H1 (cell line): Measurements from ENCODE around the gene MMP24. TPM values are rescaled to one million over a fixed set of nuclear protein-coding genes. Genes with fewer than 3 reads are reported as not detected.

Experiments used
- CTCF ChIA-PET: fragments of 300-600 bp; sonication (Branson Sonifier 250); formaldehyde crosslinking; loops from one replicate; lab custom pipeline; 2021; ENCODE audit not compliant: partially characterized antibody; lab: Charles Lee
- POLR2A ChIA-PET: fragments of 300-600 bp; sonication (Branson Sonifier 250); formaldehyde crosslinking; loops from one replicate; lab custom pipeline; 2021; ENCODE audit warnings: inconsistent platforms; ENCODE audit not compliant: partially characterized antibody; lab: Charles Lee
- DNase-seq, 2 experiments: peaks; one replicate each; pipeline versions ENCODE4 v3.0.0 to v3.0.0-alpha.2; 2010 to 2022; ENCODE audit warnings: low spot score in 2 of 2, low read depth in 1 of 2, mixed read lengths in 1 of 2
- FAIRE-seq: peaks from 2 replicates; lab custom pipeline; 2011; peaks lifted over from hg19 to GRCh38; lab: Jason Lieb, UNC
- H2AFZ ChIP-seq: 2 replicates; pipeline ENCODE4 v1.8.1; 2012; ENCODE audit warnings: low read length, inconsistent platforms
- H2AK5ac ChIP-seq: 2 replicates; pipeline ENCODE4 v1.6.1; 2013; ENCODE audit warnings: low read depth, low read length
- H2BK120ac ChIP-seq: replicated peaks from 2 replicates; pipeline ENCODE3; 2013; ENCODE audit warnings: low read depth, low read length, inconsistent platforms
- H2BK12ac ChIP-seq: 2 replicates; pipeline ENCODE4 v1.6.1; 2013; ENCODE audit warnings: low read depth, low read length
- H2BK15ac ChIP-seq: 2 replicates; pipeline ENCODE4 v1.6.1; 2013; ENCODE audit warnings: low read length
- H2BK20ac ChIP-seq: 2 replicates; pipeline ENCODE4 v1.6.1; 2013; ENCODE audit warnings: low read length
- H2BK5ac ChIP-seq: 2 replicates; pipeline ENCODE4 v1.6.1; 2013; ENCODE audit warnings: low read depth, low read length
- H3K14ac ChIP-seq: 2 replicates; pipeline ENCODE4 v1.6.1; 2013; ENCODE audit warnings: inconsistent platforms; ENCODE audit not compliant: insufficient read length
- H3K18ac ChIP-seq: 2 replicates; pipeline ENCODE4 v1.6.1; 2013; ENCODE audit warnings: low read length; ENCODE audit errors: extremely low read depth
- H3K23ac ChIP-seq: 2 replicates; pipeline ENCODE4 v1.6.1; 2013; ENCODE audit warnings: inconsistent platforms; ENCODE audit not compliant: insufficient read length
- H3K23me2 ChIP-seq: 2 replicates; pipeline ENCODE4 v1.6.1; 2013; ENCODE audit warnings: low read depth, low read length
- H3K27ac ChIP-seq: 2 replicates; pipeline ENCODE4 v1.6.1; 2011; ENCODE audit warnings: low read depth, low read length, inconsistent platforms
- H3K27me3 ChIP-seq, 4 experiments: replicated peaks in 1 of 4; 1 replicate in 1 of 4; 2 replicates in 3 of 4; pipeline versions ENCODE4 v1.6.1 to v1.8.1; 2011 to 2013; ENCODE audit warnings: low read length in 3 of 4, mild to moderate bottlenecking in 3 of 4, inconsistent platforms in 2 of 4, mixed read lengths in 2 of 4, moderate library complexity in 1 of 4; ENCODE audit not compliant: control insufficient read depth in 3 of 4, insufficient read depth in 3 of 4; ENCODE audit errors: extremely low read depth in 1 of 4
- H3K36me3 ChIP-seq, 4 experiments: 2 replicates each; pipeline versions ENCODE4 v1.6.1 to v1.8.1; 2011 to 2013; ENCODE audit warnings: mild to moderate bottlenecking in 4 of 4, low read length in 3 of 4, moderate library complexity in 2 of 4, control low read depth in 1 of 4, inconsistent platforms in 1 of 4; ENCODE audit not compliant: insufficient read depth in 4 of 4, control insufficient read depth in 2 of 4
- H3K4ac ChIP-seq: replicated peaks from 2 replicates; pipeline ENCODE3; 2013; ENCODE audit warnings: low read length, low read depth, mixed read lengths, inconsistent platforms; ENCODE audit not compliant: insufficient read length
- H3K4me1 ChIP-seq, 4 experiments: replicated peaks in 1 of 4; 1 replicate in 1 of 4; 2 replicates in 3 of 4; pipeline versions ENCODE4 v1.6.1 to v1.8.1; 2011 to 2013; ENCODE audit warnings: low read length in 3 of 4, inconsistent platforms in 2 of 4, mixed read lengths in 1 of 4; ENCODE audit not compliant: insufficient read depth in 4 of 4, control insufficient read depth in 3 of 4
- H3K4me2 ChIP-seq, 2 experiments: 2 replicates each; pipeline versions ENCODE4 v1.6.1 to v1.8.1; 2011 to 2013; ENCODE audit warnings: low read depth in 2 of 2, low read length in 2 of 2, control low read depth in 1 of 2, inconsistent platforms in 1 of 2, mild to moderate bottlenecking in 1 of 2; ENCODE audit not compliant: insufficient read depth in 1 of 2
- H3K4me3 ChIP-seq, 4 experiments: fragments of 200-600, 300-600 bp in 1 of 4; sonication (generic), shearing (Covaris generic), sonication (Bioruptor Twin) in 1 of 4; 2 replicates each; pipeline versions ENCODE4 v1.5.1 to v1.8.1; 2011 to 2016; ENCODE audit warnings: low read length in 4 of 4, low read depth in 3 of 4, control low read depth in 2 of 4, inconsistent platforms in 2 of 4, mild to moderate bottlenecking in 2 of 4, mixed read lengths in 1 of 4, moderate library complexity in 1 of 4; ENCODE audit not compliant: insufficient read depth in 2 of 4; ENCODE audit errors: extremely low read depth in 1 of 4
- H3K56ac ChIP-seq: replicated peaks from 2 replicates; pipeline ENCODE3; 2013; ENCODE audit warnings: low read depth, mild to moderate bottlenecking, mixed read lengths, low read length, inconsistent platforms; ENCODE audit not compliant: insufficient read length
- H3K79me1 ChIP-seq: 2 replicates; pipeline ENCODE4 v1.6.1; 2013; ENCODE audit warnings: low read depth, low read length, control low read depth
- H3K79me2 ChIP-seq, 2 experiments: 2 replicates each; pipeline versions ENCODE4 v1.6.1 to v1.8.1; 2012 to 2013; ENCODE audit warnings: low read length in 2 of 2, mild to moderate bottlenecking in 2 of 2, inconsistent platforms in 1 of 2; ENCODE audit not compliant: insufficient read depth in 2 of 2, control insufficient read depth in 1 of 2
- H3K9ac ChIP-seq, 4 experiments: replicated peaks in 1 of 4; 1 replicate in 1 of 4; 2 replicates in 3 of 4; pipeline versions ENCODE4 v1.6.1 to v1.8.1; 2011 to 2013; ENCODE audit warnings: low read depth in 3 of 4, low read length in 3 of 4, control low read depth in 2 of 4, mild to moderate bottlenecking in 2 of 4, moderate library complexity in 2 of 4, inconsistent platforms in 1 of 4; ENCODE audit errors: extremely low read depth in 1 of 4
- H3K9me3 ChIP-seq, 2 experiments: 2 replicates each; pipeline versions ENCODE4 v1.6.1 to v1.8.1; 2012 to 2013; ENCODE audit warnings: mild to moderate bottlenecking in 2 of 2, moderate library complexity in 2 of 2, control low read depth in 1 of 2, inconsistent platforms in 1 of 2, low read depth in 1 of 2, low read length in 1 of 2, mixed read lengths in 1 of 2; ENCODE audit not compliant: insufficient read depth in 2 of 2
- H4K20me1 ChIP-seq, 2 experiments: replicated peaks in 1 of 2; 2 replicates each; pipeline versions ENCODE3 to v1.8.1; 2011 to 2013; ENCODE audit warnings: inconsistent platforms in 2 of 2, low read length in 2 of 2, mild to moderate bottlenecking in 1 of 2; ENCODE audit not compliant: insufficient read depth in 2 of 2, control insufficient read depth in 1 of 2
- H4K5ac ChIP-seq: 2 replicates; pipeline ENCODE4 v1.6.1; 2013; ENCODE audit warnings: low read length, low read depth, mixed read lengths, inconsistent platforms; ENCODE audit not compliant: insufficient read length
- H4K8ac ChIP-seq: 2 replicates; pipeline ENCODE4 v1.8.0; 2013; ENCODE audit warnings: mild to moderate bottlenecking, moderate library complexity, low read length, inconsistent platforms; ENCODE audit not compliant: insufficient read depth; ENCODE audit errors: extremely low read depth
- H4K91ac ChIP-seq: replicated peaks from 2 replicates; pipeline ENCODE3; 2013; ENCODE audit warnings: low read length, mixed read lengths, inconsistent platforms; ENCODE audit not compliant: insufficient read length
- CHD1 ChIP-seq: IDR thresholded peaks from 2 replicates; pipeline ENCODE4 v1.6.1; 2012; ENCODE audit warnings: low read depth, low read length, improper control_type of control experiment
- CTCF ChIP-seq, 3 experiments: IDR thresholded peaks; 1 replicate in 2 of 3; 2 replicates in 1 of 3; pipeline versions ENCODE4 v1.5.1 to v1.6.1; 2011; ENCODE audit warnings: low read length in 3 of 3, mild to moderate bottlenecking in 3 of 3, inconsistent platforms in 2 of 3, low read depth in 1 of 3, moderate library complexity in 1 of 3; ENCODE audit not compliant: insufficient read depth in 1 of 3; ENCODE audit errors: control extremely low read depth in 1 of 3
- GTF2F1 ChIP-seq: IDR thresholded peaks from 2 replicates; pipeline ENCODE4 v1.6.1; 2012; ENCODE audit warnings: low read depth, low read length, improper control_type of control experiment, borderline replicate concordance
- HDAC6 ChIP-seq: IDR thresholded peaks from one replicate; pipeline ENCODE4 v1.7.1; 2012; ENCODE audit warnings: low read depth, mild to moderate bottlenecking, inconsistent platforms, low read length, moderate library complexity
- KDM1A ChIP-seq: fragments of 200-600, 300-600 bp; sonication (generic); IDR thresholded peaks from 2 replicates; pipeline ENCODE4 v1.7.1; 2016; ENCODE audit warnings: mild to moderate bottlenecking, low read length, borderline replicate concordance
- MAX ChIP-seq: IDR thresholded peaks from 2 replicates; pipeline ENCODE4 v1.6.1; 2012; ENCODE audit warnings: inconsistent platforms
- TBP ChIP-seq: IDR thresholded peaks from 2 replicates; pipeline ENCODE4 v1.6.1; 2011; ENCODE audit warnings: low read depth, low read length, improper control_type of control experiment
- WGBS, 2 experiments: shearing (Covaris generic) in 1 of 2; methylation state at CpG; one replicate each; pipeline versions ENCODE4 v1.1.6 to v1.1.7; 2013 to 2015; ENCODE audit warnings: low lambda C conversion rate in 2 of 2, mixed read lengths in 2 of 2, inconsistent platforms in 1 of 2, low coverage in 1 of 2, missing lambda C conversion rate in 1 of 2; ENCODE audit not compliant: insufficient replicate concordance in 2 of 2, insufficient coverage in 1 of 2, insufficient read length in 1 of 2; ENCODE audit errors: extremely low coverage in 1 of 2, missing lambda C conversion rate in 1 of 2; 5-methylcytosine and 5-hydroxymethylcytosine counted together
- polyA plus RNA-seq, 7 experiments: library from polyadenylated mRNA; depleted of rRNA in 3 of 7; stranded (reverse) in 5 of 7; unstranded in 2 of 7; fragments of >200 nt in 5 of 7; fragments of 200-250 nt in 2 of 7; gene quantifications; 1 replicate in 5 of 7; 2 replicates in 1 of 7; 4 replicates in 1 of 7; pipeline versions ENCODE4 v1.2.1 to v1.2.3, GENCODE V29; 2011 to 2013; ENCODE audit warnings: missing spikeins in 2 of 7, mixed read lengths in 2 of 7
- total RNA-seq: library from RNA; stranded (reverse); fragmentation: NEBNext Ultra II Directional; extraction: Animal tissue kit (Norgen Biotek cat#: 25700); gene quantifications from 2 replicates; pipeline ENCODE4 v1.2.1, GENCODE V29; 2021
- TF ChIP-seq, protein P1 (sequence below): IDR thresholded peaks from 2 replicates; pipeline ENCODE4 v1.6.1; 2011; ENCODE audit warnings: low read length, improper control_type of control experiment

Gene MMP24
- total and polyA plus RNA-seq, 2 of the 8 experiments (the other 6 are each of a cell fraction or from before 2014, with no cell fraction given): 18.8 to 21.4 TPM

GRCh38 chr20:35260426-35260825 lies 33.9 kb downstream of the MMP24 start:
- Histone ChIP-seq H3K27ac (peak overlapping the region; percentile 86; the same call in 1 of the 2 replicates), H3K23ac (no peak overlapping the region), H2BK5ac (peak overlapping the region; percentile 98), H2BK120ac (peak overlapping the region; percentile 98), H3K27me3 (no peaks in the 10 kb centered on the region), H3K79me1 (no peaks in the 10 kb centered on the region), H3K4me2 (no peak overlapping the region), H3K18ac (peak overlapping the region; percentile 81), H3K79me2 (no peaks in the 10 kb centered on the region), H3K23me2 (no peaks in the 10 kb centered on the region; the same call in 1 of the 2 replicates), H2AK5ac (peak overlapping the region; percentile 99), H2BK15ac (no peak overlapping the region), H3K36me3 (peaks cover 0 to 7% (median 0%) of the 10 kb centered on the region in 4 experiments; a peak in 2 of 8 replicates), H2BK12ac (peak overlapping the region; percentile 97), H4K20me1 (no peaks in the 10 kb centered on the region), H2BK20ac (peak overlapping the region; percentile 98), H3K4me1 (peaks cover 16 to 39% (median 30%) of the 10 kb centered on the region in 4 experiments), H3K4me3 (no peak overlapping the region), H4K91ac (peak overlapping the region; percentile 99), H3K4ac (peak overlapping the region; percentile 58), H3K9ac (no peak overlapping the region; a peak in 1 of 7 replicates), H4K5ac (peak overlapping the region; percentile 32), H4K8ac (no peak overlapping the region), H2AFZ (no peak overlapping the region), H3K14ac (no peak overlapping the region), H3K56ac (no peak overlapping the region), H3K9me3 (no peaks in the 10 kb centered on the region)
- 79% methylated on average over 6 of the region's 6 CpGs; no CpG with 5 or more reads in 1 of the 2 experiments for WGBS, 2 experiments
- ChIA-PET POLR2A (interaction anchor here (0.8 to 2.3 kb wide), 10 partner anchors 9 to 39 kb away, joined by 3 to 15 read pairs (median 3); partner anchors contain the start of gene EIF6), CTCF (interaction anchor here (0.6 to 3.0 kb wide), 9 partner anchors 9 to 165 kb away, joined by 3 to 12 read pairs (median 4); partner anchors contain the start of gene EDEM2)
- DNase-seq (no peak), FAIRE-seq (no peak)
- TF ChIP-seq, protein P1, sequence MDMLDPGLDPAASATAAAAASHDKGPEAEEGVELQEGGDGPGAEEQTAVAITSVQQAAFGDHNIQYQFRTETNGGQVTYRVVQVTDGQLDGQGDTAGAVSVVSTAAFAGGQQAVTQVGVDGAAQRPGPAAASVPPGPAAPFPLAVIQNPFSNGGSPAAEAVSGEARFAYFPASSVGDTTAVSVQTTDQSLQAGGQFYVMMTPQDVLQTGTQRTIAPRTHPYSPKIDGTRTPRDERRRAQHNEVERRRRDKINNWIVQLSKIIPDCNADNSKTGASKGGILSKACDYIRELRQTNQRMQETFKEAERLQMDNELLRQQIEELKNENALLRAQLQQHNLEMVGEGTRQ: no peak
- TF ChIP-seq KDM1A (no peak), CHD1 (no peak), CTCF (IDR thresholded peaks at IDR 0.05; ENCODE audit: control extremely low read depth in 1 of 3, insufficient read depth in 1 of 3, low read depth in 1 of 3, low read length in 3 of 3) (no peak), HDAC6 (no peak), TBP (no peak), GTF2F1 (no peak), MAX (no peak)
